Aorta (tissue), 5 donors: ENCODE results near the gene C17orf107. TPM values are rescaled to one million over a fixed set of nuclear protein-coding genes. Genes with fewer than 3 reads are reported as not detected.

Experiments
- ATAC-seq: fragments of 200-7000 bp; cut with Tn5 transposase; one replicate; pipeline ENCODE4 v1.9.1; 2022; ENCODE audit warnings: moderate library complexity; ENCODE audit not compliant: low FRiP score
- DNase-seq, 2 donors: peaks; one replicate each; pipeline ENCODE4 v3.0.0-alpha.2; 2020
- H3K27ac ChIP-seq, 2 donors: one replicate each; pipeline ENCODE4 v1.5.1; 2013; ENCODE audit warnings: low read length in 2 of 2, mild to moderate bottlenecking in 2 of 2, moderate library complexity in 2 of 2, control low read depth in 1 of 2, inconsistent platforms in 1 of 2, low read depth in 1 of 2
- H3K27me3 ChIP-seq, 2 donors: one replicate each; pipeline ENCODE4 v1.6.1; 2013; ENCODE audit warnings: control low read depth in 1 of 2, low read length in 1 of 2, mild to moderate bottlenecking in 1 of 2, moderate library complexity in 1 of 2; ENCODE audit not compliant: insufficient read depth in 2 of 2, control insufficient read depth in 1 of 2
- H3K36me3 ChIP-seq, 2 donors: one replicate each; pipeline ENCODE4 v1.6.1; 2013; ENCODE audit warnings: control low read depth in 1 of 2, low read length in 1 of 2, mild to moderate bottlenecking in 1 of 2; ENCODE audit not compliant: insufficient read depth in 2 of 2, control insufficient read depth in 1 of 2
- H3K4me1 ChIP-seq, 2 donors: one replicate each; pipeline ENCODE4 v1.6.1; 2013; ENCODE audit warnings: low read length in 2 of 2, control low read depth in 1 of 2, mild to moderate bottlenecking in 1 of 2, moderate library complexity in 1 of 2; ENCODE audit not compliant: insufficient read depth in 2 of 2, control insufficient read depth in 1 of 2
- H3K4me3 ChIP-seq, 2 donors: one replicate each; pipeline ENCODE4 v1.5.1; 2013; ENCODE audit warnings: low read length in 2 of 2, control low read depth in 1 of 2, mild to moderate bottlenecking in 1 of 2
- H3K9me3 ChIP-seq: one replicate; pipeline ENCODE4 v1.6.1; 2013; ENCODE audit warnings: mild to moderate bottlenecking, low read length; ENCODE audit not compliant: control insufficient read depth
- WGBS, 2 donors: extraction: QIAGEN DNeasy Blood & Tissue Kit; methylation state at CpG; one replicate each; pipeline ENCODE4 v1.1.7; 2013; 5-methylcytosine and 5-hydroxymethylcytosine counted together
- intact Hi-C, 2 donors: fragments of 100-400 bp; cut with DNase I; formaldehyde crosslinking; loops; one replicate each; pipeline versions ENCODE4 v1.14.2 to v1.15.0; 2022
- polyA plus RNA-seq, 2 donors: library from polyadenylated mRNA; stranded (reverse); fragments of 200-250 nt; gene quantifications; one replicate each; pipeline ENCODE4 v1.2.3, GENCODE V29; 2013
- total RNA-seq, 2 donors: library from RNA; stranded (reverse); fragmentation: NEBNext Ultra II Directional; extraction: Animal tissue kit (Norgen Biotek cat#: 25700); gene quantifications; one replicate each; pipeline ENCODE4 v1.2.1, GENCODE V29; 2021
- donor health status: healthy with polysubstance abuse.
- donor health status: Bipolar disorder and iron deficiency.
- donor health status: DM: no; HTN: no; CAD: no.
- donor health status: DM: no; HTN: no; CAD: no.
- donor health status: DM: yes; HTN: yes; CAD: no.

C17orf107 gene
- total and polyA plus RNA-seq, 4 donors = 0.49 to 2.9 (median 1.8) TPM

- Histone ChIP-seq H3K4me1 (no peaks in the 10 kb centered on the region), H3K27ac (no peak overlapping the region), H3K9me3 (no peaks in the 10 kb centered on the region), H3K27me3 (no peaks in the 10 kb centered on the region), H3K4me3 (no peak overlapping the region), H3K36me3 (peaks cover 0 to 7% of the 10 kb centered on the region in 2 donors)
- DNase-seq (no peak), ATAC-seq (no peak)
- intact Hi-C loops = loop anchor here in 1 of 2 donors (5.0 kb wide), 1 partner anchor 158 kb away; the partner anchor contains the start of genes CXCL16 and ZMYND15
- 77% methylated on average over 27 of the region's 27 CpGs for WGBS, 2 donors
Observed at GRCh38 chr17:4895657-4896331, 3.5 kb upstream of the C17orf107 start.

- Histone ChIP-seq H3K4me1 (no peaks in the 10 kb centered on the region), H3K27me3 (no peaks in the 10 kb centered on the region), H3K36me3 (peaks cover 0 to 7% of the 10 kb centered on the region in 2 donors), H3K4me3 (no peak overlapping the region), H3K9me3 (no peaks in the 10 kb centered on the region), H3K27ac (no peak overlapping the region)
- ATAC-seq (no peak), DNase-seq (no peak)
- intact Hi-C loops = loop anchor here in 1 of 2 donors (5.0 kb wide), 1 partner anchor 159 kb away; the partner anchor contains the start of genes CXCL16 and ZMYND15
- 89 to 91% methylated on average over 27 of the region's 27 CpGs for WGBS, 2 donors
Observed at GRCh38 chr17:4896332-4897197, 2.8 kb upstream of the C17orf107 start.

DNA sequence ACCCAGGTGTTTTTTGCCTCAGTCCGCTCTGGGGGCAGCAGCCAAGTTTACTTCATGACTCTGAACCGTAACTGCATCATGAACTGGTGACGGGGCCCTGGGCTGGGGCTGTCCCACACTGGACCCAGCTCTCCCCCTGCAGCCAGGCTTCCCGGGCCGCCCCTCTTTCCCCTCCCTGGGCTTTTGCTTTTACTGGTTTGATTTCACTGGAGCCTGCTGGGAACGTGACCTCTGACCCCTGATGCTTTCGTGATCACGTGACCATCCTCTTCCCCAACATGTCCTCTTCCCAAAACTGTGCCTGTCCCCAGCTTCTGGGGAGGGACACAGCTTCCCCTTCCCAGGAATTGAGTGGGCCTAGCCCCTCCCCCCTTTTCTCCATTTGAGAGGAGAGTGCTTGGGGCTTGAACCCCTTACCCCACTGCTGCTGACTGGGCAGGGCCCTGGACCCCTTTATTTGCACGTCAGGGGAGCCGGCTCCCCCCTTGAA, 2.1 kb upstream of the C17orf107 start:
- WGBS, 2 donors = 76 to 77% methylated on average over 10 of the region's 10 CpGs

GRCh38 chr17:4897785-4898184, 1.6 kb upstream of the C17orf107 start:
- Histone ChIP-seq H3K4me3 (no peak overlapping the region), H3K27me3 (no peaks in the 10 kb centered on the region), H3K27ac (no peak overlapping the region), H3K36me3 (peaks cover 0 to 7% of the 10 kb centered on the region in 2 donors), H3K9me3 (no peaks in the 10 kb centered on the region), H3K4me1 (no peaks in the 10 kb centered on the region)
- DNase-seq (no peak), ATAC-seq (no peak)
- intact Hi-C loops = loop anchor here in 1 of 2 donors (5.0 kb wide), 1 partner anchor 160 kb away; the partner anchor contains the start of genes CXCL16 and ZMYND15
- 90 to 94% methylated on average over 5 of the region's 5 CpGs for WGBS, 2 donors

More for the DNA sequence above, 2.1 kb upstream of the C17orf107 start:
- Histone ChIP-seq H3K4me3 (no peak overlapping the region), H3K4me1 (no peaks in the 10 kb centered on the region), H3K36me3 (peaks cover 0 to 7% of the 10 kb centered on the region in 2 donors), H3K27ac (no peak overlapping the region), H3K9me3 (no peaks in the 10 kb centered on the region), H3K27me3 (no peaks in the 10 kb centered on the region)
- no peak for ATAC-seq
- intact Hi-C loops = loop anchor here in 1 of 2 donors (5.0 kb wide), 1 partner anchor 160 kb away; the partner anchor contains the start of genes CXCL16 and ZMYND15
- no peak for DNase-seq

DNA sequence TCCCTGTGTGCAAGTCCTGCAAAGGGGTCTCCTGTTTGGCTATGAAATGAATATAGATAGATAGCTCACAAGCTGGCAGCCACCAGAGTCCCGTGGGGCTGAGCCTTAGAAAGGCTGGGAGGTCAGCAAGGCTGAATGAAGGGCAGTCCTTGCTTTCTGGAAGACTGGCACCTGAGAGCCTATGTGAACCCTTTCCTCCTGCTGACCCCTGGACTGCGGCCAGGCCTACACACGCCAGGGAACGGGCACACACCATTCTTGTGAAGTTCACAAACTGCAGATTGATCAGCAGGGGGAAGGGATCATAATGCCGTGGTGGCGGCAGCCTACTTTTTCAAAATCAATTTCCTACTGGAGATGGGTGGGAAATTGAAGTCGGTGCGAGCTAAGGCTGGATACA, 985 bp upstream of the C17orf107 start:
- Histone ChIP-seq H3K36me3 (peaks cover 0 to 7% of the 10 kb centered on the region in 2 donors), H3K4me1 (no peaks in the 10 kb centered on the region), H3K27me3 (no peaks in the 10 kb centered on the region), H3K27ac (no peak overlapping the region), H3K9me3 (no peaks in the 10 kb centered on the region), H3K4me3 (no peak overlapping the region)
- 92 to 96% methylated on average over 8 of the region's 8 CpGs for WGBS, 2 donors
- ATAC-seq = no peak
- no peak for DNase-seq
- intact Hi-C loops = loop anchor here in 1 of 2 donors (5.0 kb wide), 1 partner anchor 161 kb away; the partner anchor contains the start of genes CXCL16 and ZMYND15

DNA sequence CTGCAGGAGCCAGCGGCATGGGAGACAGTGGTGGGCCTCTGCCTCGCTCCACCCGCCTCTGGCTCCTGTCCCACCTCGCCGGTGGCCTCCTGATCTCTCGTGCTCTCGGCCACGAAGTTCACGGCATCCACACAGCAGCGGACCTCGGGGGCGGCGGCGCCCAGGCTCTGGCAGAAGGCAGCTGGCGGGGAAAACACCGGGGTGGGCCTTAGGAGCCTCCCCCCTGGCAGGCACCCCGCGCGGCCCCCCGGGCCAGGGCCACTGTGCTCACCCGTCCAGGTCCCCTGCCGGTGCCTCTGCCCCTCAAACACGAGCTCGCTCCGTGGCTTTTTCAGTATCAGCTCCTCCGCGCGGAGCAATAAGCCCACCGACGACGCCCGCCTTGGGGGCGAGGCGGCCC, 409 bp upstream of the C17orf107 start:
- no peak overlapping the region for H3K27ac ChIP-seq
- no peaks in the 10 kb centered on the region for H3K4me1 ChIP-seq
- intact Hi-C loops = loop anchor here in 1 of 2 donors (5.0 kb wide), 1 partner anchor 162 kb away; the partner anchor contains the start of genes CXCL16 and ZMYND15
- H3K36me3 ChIP-seq = peaks cover 0 to 6% of the 10 kb centered on the region in 2 donors
- ATAC-seq = no peak
- no peaks in the 10 kb centered on the region for H3K9me3 ChIP-seq
- no peaks in the 10 kb centered on the region for H3K27me3 ChIP-seq
- DNase-seq = no peak
- peak overlapping the region in 1 of 2 donors; percentile 2 for H3K4me3 ChIP-seq
- 18 to 31% methylated on average over 32 to 34 of the region's 34 CpGs for WGBS, 2 donors

DNA sequence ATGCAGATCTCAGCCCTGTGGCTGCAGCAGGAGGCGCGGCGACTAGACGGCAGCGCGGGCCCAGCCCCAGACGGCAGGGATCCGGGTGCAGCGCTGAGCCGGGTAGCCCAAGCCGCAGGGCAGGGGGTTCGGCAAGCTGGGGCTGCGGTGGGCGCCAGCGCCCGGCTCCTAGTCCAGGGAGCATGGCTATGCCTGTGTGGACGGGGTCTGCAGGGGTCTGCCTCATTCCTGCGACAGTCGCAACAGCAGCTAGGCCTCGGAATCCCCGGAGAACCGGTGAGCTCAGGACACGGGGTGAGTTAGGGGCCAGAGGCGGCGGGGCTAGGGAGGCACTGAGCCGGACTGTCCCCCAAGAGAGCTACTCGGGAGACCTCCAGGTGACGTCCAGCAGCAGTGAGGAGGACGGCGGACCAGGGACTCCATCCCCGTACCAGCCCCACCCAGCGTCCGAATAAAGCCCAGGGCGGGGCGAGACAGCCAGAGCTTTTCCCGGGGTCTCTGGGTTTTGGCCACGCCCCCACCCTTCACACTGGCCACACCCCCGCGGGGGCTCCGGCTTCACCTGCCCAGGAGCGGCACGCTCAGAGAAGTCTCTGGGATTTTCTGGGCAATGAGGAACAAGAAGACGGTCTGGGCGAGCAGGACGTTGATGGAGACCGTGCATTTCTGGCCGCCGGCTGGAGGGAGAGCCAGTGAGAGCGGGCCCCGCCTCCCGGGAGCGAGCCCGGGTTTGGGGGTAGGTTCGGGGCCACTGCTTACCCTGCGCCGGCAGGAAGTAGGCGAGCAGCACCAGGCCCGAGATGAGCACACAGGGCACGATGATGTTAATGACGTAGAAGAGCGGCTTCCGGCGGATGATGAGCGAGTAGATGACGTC, 1.1 kb downstream of the C17orf107 start:
- Histone ChIP-seq H3K27ac (no peak overlapping the region), H3K36me3 (peaks cover 0 to 6% of the 10 kb centered on the region in 2 donors), H3K4me1 (no peaks in the 10 kb centered on the region), H3K27me3 (no peaks in the 10 kb centered on the region), H3K4me3 (no peak overlapping the region), H3K9me3 (no peaks in the 10 kb centered on the region)
- 38 to 42% methylated on average over 64 to 65 of the region's 65 CpGs for WGBS, 2 donors
- no peak for DNase-seq
- intact Hi-C loops = loop anchor here (5.0 to 10.0 kb wide), 2 partner anchors 84 to 188 kb away; partner anchors contain the start of genes CAMTA2 (in 2 of the 2) and ARRB2 (in 1 of the 2)
- ATAC-seq = peak; percentile 62
